ENCODE measurements around the gene KIF25.
"Not testable (repeated sequence)": the region's sequence is repeated elsewhere in the genome, so short reads cannot be mapped to it uniquely, and the experiment has no call there.

Gene KIF25

GRCh38 chr6:168070804-168071203, 73.3 kb downstream of the KIF25 start:
- no peak for DNase-seq (ENCODE audit: low spot score)

- DNase-seq (ENCODE audit: low spot score), result no peak
Measured at GRCh38 chr6:168071620-168072019, 74.1 kb downstream of the KIF25 start.

GRCh38 chr6:168072261-168072660, 74.8 kb downstream of the KIF25 start:
- DNase-seq (ENCODE audit: low spot score), result no peak

DNA sequence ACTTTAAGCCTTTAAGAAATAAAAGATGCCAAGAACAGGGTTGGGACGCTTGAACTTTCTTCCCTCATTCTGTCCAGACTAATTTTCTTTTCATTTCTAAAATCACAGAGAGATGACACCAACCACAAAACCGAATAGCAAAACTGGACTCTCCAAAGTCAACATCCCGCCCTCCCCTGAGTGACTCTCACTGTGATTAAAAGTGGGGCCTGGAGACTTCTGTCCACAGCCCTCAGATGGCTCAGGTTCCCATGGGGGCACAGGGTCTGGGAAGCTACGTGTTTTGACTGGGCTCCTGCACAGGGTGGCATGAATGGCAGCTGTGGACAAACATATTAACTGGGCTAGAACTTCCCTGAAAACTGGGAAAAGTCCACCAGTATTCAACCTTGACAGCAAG, 75.3 kb downstream of the KIF25 start:
- DNase-seq (ENCODE audit: low spot score), result no peak

DNA sequence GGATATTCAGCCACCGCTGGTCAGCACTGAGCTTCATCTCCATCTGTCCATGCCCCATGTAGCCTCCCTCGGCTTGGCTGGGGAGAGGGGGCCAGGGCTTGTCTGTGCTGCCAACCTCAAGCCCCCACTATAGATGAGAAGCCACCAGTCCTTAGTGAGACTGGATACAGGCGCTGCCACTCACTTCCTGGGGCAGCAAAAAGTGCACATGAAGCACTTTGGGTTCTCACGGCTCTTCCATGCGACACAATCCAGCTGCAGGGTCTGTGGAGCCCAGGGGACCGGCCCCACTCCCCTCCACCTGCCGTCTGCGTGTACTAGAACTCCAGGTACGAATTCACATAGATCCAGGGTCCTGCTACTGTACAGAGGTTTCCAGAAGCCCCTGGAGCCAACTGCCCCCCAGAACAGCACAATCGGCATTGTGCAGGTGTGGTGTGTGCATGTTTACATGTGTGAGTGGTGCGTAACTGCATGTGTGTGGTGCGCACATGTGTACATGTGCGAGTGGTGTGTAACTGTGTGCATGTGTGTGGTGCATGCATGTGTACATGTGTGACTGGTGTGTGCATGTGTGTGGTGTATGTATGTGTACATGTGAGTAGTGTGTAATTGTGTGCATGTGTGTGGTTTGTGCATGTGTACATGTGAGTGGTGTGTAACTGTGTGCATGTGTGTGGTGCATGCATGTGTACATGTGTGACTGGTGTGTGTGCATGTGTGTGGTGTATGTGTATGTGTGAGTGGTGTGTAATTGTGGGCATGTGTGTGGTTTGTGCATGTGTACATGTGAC, 76.7 kb downstream of the KIF25 start:
- no peak for DNase-seq (ENCODE audit: low spot score)

DNA sequence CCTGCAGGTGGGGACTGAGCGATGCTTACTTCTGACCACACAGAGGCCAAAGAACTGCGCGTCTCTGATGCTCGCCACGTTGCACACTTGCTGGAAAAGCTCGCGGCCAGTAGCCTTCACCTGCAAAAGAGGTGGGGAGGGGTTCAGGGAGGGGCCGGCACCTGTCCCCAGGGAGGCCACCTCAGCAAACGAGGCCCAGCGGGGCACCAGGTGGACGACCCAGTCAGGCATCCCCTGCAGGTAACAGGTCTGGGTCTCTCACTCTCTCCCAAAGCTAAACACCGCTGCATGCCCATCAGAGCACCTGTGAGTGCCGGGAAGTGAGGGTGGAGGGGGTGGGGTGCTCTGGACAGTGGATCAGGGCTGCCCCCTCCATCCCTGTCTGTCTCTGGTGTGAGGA, 77.7 kb downstream of the KIF25 start:
- no peak for DNase-seq (ENCODE audit: low spot score)

- DNase-seq (ENCODE audit: low spot score), result no peak
Measured at GRCh38 chr6:168075787-168076202, 78.3 kb downstream of the KIF25 start.

GRCh38 chr6:168077401-168077800, 79.9 kb downstream of the KIF25 start:
- not testable (repeated sequence) for DNase-seq (ENCODE audit: low spot score)

DNA sequence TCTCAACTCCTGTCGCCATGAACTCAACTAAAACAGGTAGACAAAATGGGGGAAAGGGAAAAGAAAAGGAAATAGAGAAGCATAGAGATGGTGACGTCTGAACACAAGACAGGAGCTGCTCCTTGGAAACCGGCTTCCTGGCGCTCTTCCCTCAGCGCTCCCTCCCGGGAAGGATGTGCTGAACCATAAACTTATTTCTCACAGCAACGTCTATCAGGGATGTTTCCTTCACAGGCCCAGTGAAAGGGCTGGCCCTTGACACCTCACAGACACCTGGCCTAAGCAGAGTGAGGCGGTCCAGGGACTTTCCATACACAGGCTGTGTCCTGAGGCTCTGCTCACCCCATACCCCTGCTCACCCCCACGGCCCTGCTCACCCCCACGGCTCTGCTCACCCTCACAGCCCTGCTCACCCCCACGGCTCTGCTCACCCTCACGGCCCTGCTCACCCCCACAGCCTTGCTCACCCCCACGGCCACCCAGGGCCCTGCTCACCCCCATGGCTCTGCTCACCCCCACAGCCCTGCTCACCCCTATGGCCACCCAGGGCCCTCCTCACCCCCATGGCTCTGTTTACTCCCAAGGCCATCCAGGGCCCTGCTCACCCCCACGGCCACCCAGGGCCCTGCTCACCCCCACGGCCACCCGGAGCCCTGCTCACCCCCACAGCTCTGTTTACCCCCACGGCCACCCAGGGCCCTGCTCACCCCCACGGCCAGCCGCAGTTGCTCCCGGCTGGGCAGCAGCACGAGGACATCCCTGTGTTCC, 80.9 kb downstream of the KIF25 start:
- no peak for DNase-seq (ENCODE audit: low spot score)

DNA sequence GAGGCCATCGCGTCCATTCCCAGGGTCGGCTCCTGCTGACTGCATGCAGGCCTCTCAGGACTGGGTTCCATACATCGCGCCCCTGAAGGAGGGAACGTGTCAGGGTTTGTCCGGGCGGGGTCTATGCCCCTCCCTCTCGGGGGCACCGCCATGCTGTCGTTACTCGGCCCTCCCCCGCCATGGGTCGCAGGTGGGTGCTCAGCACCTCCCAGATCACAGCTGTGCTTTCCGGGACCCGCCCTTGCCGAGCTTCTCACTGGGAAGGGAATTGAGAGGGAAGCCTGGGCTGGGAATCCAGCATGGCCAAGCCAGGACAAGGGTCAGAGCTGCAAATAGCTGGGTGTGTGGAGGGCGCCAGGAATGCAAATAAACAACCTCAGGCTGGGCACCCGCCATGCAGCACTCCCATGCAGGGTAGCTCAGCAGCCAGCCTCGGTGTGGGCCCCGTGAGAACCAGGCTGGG, 81.5 kb downstream of the KIF25 start, which contains the start of gene FRMD1:
FRMD1 (minus strand) TSS at position 270 of the 463 bp plus-strand sequence; CDS start at position 152, 118 bp downstream.
- DNase-seq (ENCODE audit: low spot score), result no peak

- DNase-seq (ENCODE audit: low spot score), result no peak
Measured at GRCh38 chr6:168080393-168081077, 83.1 kb downstream of the KIF25 start.

GRCh38 chr6:168081858-168082546, 84.5 kb downstream of the KIF25 start:
- DNase-seq (ENCODE audit: low spot score), result no peak

- DNase-seq (ENCODE audit: low spot score), result no peak
Measured at GRCh38 chr6:168082860-168083513, 85.5 kb downstream of the KIF25 start.

DNA sequence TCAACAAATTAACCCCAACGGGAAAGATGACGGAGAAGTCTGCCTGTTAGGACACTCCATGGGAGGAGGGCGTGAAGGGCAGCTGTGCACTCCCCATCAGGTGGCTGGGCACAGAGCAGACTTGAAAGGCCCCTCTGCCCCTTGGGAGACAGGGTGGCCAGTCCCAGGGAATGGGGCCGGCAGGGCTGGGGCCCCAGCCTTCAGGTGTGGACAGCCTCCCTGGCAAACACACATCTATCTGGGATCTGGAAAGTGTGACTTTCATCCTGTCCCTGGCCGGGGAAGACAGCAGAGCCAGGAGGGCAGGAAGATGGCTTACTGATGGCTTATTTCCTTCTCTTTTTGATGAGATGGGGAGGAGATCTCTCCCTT, 86.0 kb downstream of the KIF25 start:
- no peak for DNase-seq (ENCODE audit: low spot score)

DNA sequence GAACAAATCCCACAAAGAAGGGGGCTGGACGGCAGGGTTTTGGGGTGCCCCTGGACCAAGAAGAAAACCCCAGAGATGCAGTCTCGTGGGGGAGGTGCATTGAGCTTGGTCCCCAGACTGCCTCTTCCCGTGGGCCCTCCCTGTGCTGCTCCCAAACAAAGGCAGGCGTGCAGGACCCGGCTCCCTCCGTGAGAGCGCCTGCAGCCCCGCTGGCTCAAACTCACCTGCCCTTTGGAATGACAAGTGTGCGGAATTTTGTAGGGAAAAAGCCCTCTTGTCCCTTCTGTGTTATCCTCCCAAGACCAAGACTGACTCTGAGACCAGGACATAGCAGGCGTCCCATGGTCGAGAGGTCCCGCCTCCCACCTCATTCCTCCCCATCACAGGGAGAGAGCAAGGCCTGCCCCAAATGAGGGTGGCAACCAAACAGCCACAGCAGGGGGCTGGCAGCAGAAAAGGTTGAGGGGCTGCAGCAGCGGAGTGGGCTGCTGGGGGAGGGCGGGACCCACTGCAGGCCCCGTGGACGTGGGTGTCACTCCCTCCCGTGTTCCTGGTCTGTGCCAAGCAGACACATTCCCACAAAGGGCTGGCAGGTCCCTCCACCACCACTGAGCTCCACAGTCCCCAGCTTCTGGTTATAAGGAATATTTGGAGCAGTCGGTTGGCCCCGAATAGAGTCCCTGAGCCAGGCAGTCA, 87.1 kb downstream of the KIF25 start:
- DNase-seq (ENCODE audit: low spot score), result no peak

DNA sequence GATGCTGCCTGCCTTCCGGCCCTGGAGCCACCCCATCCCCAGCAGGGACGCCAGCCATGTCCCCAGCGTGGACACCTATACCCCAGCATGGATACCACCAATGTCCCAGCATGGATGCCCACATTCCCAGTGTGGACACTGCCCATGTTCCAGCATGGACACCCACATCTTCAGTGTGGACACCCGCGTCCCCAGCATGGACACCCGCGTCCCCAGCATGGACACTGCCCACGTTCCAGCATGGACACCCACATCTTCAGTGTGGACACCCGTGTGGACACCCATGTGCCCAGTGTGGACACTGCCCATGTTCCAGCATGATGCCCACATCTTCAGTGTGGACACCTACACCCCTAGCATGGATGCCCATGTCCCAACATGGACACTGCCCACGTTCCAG, 88.6 kb downstream of the KIF25 start:
- no peak for DNase-seq (ENCODE audit: low spot score)

GRCh38 chr6:168086616-168087015, 89.1 kb downstream of the KIF25 start:
- DNase-seq (ENCODE audit: low spot score), result no peak

- no peak for DNase-seq (ENCODE audit: low spot score)
Measured at GRCh38 chr6:168087436-168088160, 90.1 kb downstream of the KIF25 start.

- peak; percentile 41 for DNase-seq (ENCODE audit: low spot score)
Measured at GRCh38 chr6:168088161-168089053, 90.9 kb downstream of the KIF25 start.

Measured in AG08395 (cell line).